ENCODE measurements around the gene CPM. TPM values are rescaled to one million over a fixed set of nuclear protein-coding genes. Genes with fewer than 3 reads are reported as not detected.
A peak's percentile ranks its signal among the peaks of the same experiment; 100 is the strongest.
"Not testable (repeated sequence)": the region's sequence is repeated elsewhere in the genome, so short reads cannot be mapped to it uniquely, and the experiment has no call there.

CPM gene
- total RNA-seq, 1 donor from 2014 or later, result 3.6 TPM

DNA sequence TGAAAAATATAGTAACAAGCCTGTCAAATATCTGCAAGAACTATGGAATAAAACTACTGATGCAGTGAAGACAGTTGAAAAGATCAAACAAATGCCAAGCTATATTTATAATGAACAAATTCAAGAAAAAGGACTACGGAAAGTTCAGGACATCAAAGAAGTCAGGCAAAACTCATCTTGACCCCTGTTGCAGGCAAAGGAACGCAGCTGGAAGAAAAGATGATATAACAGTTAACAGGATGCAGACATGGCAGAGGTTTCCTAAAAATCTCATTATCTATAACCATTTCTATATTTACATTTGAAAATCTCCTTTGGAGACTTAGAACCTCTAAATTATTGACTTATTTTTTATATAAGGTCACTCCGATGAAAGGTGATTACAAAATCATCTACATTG, 90.8 kb downstream of the CPM start:
- Mint-ChIP-seq H3K27me3 (ENCODE audit: unreplicated experiment) (no peaks in the 10 kb centered on the region), H3K4me3 (ENCODE audit: unreplicated experiment) (no peak overlapping the region), H3K27ac (ENCODE audit: unreplicated experiment) (no peak overlapping the region), H3K4me1 (ENCODE audit: unreplicated experiment) (peaks cover 6% of the 10 kb centered on the region), H3K9me3 (ENCODE audit: unreplicated experiment) (no peaks in the 10 kb centered on the region), H3K36me3 (ENCODE audit: low read depth, unreplicated experiment) (peaks cover 8% of the 10 kb centered on the region)
- DNase-seq (ENCODE audit: low spot score), result no peak
- TF ChIP-seq, protein P1, sequence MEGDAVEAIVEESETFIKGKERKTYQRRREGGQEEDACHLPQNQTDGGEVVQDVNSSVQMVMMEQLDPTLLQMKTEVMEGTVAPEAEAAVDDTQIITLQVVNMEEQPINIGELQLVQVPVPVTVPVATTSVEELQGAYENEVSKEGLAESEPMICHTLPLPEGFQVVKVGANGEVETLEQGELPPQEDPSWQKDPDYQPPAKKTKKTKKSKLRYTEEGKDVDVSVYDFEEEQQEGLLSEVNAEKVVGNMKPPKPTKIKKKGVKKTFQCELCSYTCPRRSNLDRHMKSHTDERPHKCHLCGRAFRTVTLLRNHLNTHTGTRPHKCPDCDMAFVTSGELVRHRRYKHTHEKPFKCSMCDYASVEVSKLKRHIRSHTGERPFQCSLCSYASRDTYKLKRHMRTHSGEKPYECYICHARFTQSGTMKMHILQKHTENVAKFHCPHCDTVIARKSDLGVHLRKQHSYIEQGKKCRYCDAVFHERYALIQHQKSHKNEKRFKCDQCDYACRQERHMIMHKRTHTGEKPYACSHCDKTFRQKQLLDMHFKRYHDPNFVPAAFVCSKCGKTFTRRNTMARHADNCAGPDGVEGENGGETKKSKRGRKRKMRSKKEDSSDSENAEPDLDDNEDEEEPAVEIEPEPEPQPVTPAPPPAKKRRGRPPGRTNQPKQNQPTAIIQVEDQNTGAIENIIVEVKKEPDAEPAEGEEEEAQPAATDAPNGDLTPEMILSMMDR (IDR thresholded peaks at IDR 0.05; ENCODE audit: unreplicated experiment), result no peak

DNA sequence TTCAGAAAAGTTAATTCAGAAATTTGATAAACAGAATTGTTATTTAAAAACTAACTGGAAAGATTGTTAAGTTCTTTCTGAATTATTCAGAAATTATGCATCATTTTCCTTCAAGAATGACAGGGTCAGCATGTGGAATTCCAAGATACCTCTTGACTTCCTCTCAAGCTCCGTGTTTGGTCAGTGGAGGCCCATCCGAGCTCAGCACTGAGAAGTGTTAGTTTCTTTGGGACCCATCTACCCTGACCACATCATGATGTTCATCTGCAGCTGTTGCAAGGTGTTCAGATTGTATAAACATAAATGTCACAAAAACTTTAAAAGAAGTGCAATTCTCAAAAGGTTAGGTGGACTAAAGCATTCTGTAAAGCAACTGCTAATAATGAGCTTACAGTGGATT, 91.3 kb downstream of the CPM start:
- no peaks in the 10 kb centered on the region for H3K9me3 Mint-ChIP-seq (ENCODE audit: unreplicated experiment)
- H3K36me3 Mint-ChIP-seq (ENCODE audit: low read depth, unreplicated experiment), result peaks cover 8% of the 10 kb centered on the region
- peaks cover 6% of the 10 kb centered on the region for H3K4me1 Mint-ChIP-seq (ENCODE audit: unreplicated experiment)
- H3K4me3 Mint-ChIP-seq (ENCODE audit: unreplicated experiment), result no peak overlapping the region
- TF ChIP-seq, protein P1 (IDR thresholded peaks at IDR 0.05; ENCODE audit: unreplicated experiment), result no peak
- no peak for DNase-seq (ENCODE audit: low spot score)
- no peak overlapping the region for H3K27ac Mint-ChIP-seq (ENCODE audit: unreplicated experiment)
- H3K27me3 Mint-ChIP-seq (ENCODE audit: unreplicated experiment), result no peaks in the 10 kb centered on the region

DNA sequence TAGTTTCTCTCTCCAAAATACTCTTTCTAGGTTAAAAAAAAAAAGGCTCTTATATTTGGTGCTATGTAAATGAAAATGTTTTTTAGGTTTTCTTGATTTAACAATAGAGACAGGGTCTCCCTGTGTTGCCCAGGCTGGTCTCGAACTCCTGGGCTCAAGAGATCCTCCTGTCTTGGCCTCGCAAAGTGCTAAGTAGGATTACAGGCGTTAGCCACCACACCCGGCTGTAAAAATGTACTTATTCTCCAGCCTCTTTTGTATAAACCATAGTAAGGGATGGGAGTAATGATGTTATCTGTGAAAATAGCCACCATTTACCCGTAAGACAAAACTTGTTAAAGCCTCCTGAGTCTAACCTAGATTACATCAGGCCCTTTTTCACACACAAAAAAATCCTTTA, 91.8 kb downstream of the CPM start:
- H3K4me1 Mint-ChIP-seq (ENCODE audit: unreplicated experiment); DNase-seq (ENCODE audit: low spot score); H3K27me3 Mint-ChIP-seq (ENCODE audit: unreplicated experiment); H3K4me3 Mint-ChIP-seq (ENCODE audit: unreplicated experiment); H3K27ac Mint-ChIP-seq (ENCODE audit: unreplicated experiment); H3K36me3 Mint-ChIP-seq (ENCODE audit: low read depth, unreplicated experiment); H3K9me3 Mint-ChIP-seq (ENCODE audit: unreplicated experiment): not testable (repeated sequence)

DNA sequence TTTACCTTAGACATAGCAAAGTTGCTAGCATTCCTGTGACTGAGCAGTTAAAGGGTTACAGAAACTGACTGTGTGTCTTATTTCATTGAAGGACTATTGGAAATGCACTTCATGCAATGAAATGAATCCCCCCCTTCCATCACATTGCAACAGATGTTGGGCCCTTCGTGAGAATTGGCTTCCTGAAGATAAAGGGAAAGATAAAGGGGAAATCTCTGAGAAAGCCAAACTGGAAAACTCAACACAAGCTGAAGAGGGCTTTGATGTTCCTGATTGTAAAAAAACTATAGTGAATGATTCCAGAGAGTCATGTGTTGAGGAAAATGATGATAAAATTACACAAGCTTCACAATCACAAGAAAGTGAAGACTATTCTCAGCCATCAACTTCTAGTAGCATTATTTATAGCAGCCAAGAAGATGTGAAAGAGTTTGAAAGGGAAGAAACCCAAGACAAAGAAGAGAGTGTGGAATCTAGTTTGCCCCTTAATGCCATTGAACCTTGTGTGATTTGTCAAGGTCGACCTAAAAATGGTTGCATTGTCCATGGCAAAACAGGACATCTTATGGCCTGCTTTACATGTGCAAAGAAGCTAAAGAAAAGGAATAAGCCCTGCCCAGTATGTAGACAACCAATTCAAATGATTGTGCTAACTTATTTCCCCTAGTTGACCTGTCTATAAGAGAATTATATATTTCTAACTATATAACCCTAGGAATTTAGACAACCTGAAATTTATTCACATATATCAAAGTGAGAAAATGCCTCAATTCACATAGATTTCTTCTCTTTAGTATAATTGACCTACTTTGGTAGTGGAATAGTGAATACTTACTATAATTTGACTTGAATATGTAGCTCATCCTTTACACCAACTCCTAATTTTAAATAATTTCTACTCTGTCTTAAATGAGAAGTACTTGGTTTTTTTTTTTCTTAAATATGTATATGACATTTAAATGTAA, 93.5 kb downstream of the CPM start:
- no peak overlapping the region for H3K27ac Mint-ChIP-seq (ENCODE audit: unreplicated experiment)
- peaks cover 9% of the 10 kb centered on the region for H3K4me1 Mint-ChIP-seq (ENCODE audit: unreplicated experiment)
- H3K4me3 Mint-ChIP-seq (ENCODE audit: unreplicated experiment), result peak overlapping the region; percentile 4
- no peaks in the 10 kb centered on the region for H3K27me3 Mint-ChIP-seq (ENCODE audit: unreplicated experiment)
- TF ChIP-seq, protein P1 (IDR thresholded peaks at IDR 0.05; ENCODE audit: unreplicated experiment), result no peak
- DNase-seq (ENCODE audit: low spot score), result no peak
- H3K36me3 Mint-ChIP-seq (ENCODE audit: low read depth, unreplicated experiment), result peaks cover 15% of the 10 kb centered on the region
- H3K9me3 Mint-ChIP-seq (ENCODE audit: unreplicated experiment), result no peaks in the 10 kb centered on the region

DNA sequence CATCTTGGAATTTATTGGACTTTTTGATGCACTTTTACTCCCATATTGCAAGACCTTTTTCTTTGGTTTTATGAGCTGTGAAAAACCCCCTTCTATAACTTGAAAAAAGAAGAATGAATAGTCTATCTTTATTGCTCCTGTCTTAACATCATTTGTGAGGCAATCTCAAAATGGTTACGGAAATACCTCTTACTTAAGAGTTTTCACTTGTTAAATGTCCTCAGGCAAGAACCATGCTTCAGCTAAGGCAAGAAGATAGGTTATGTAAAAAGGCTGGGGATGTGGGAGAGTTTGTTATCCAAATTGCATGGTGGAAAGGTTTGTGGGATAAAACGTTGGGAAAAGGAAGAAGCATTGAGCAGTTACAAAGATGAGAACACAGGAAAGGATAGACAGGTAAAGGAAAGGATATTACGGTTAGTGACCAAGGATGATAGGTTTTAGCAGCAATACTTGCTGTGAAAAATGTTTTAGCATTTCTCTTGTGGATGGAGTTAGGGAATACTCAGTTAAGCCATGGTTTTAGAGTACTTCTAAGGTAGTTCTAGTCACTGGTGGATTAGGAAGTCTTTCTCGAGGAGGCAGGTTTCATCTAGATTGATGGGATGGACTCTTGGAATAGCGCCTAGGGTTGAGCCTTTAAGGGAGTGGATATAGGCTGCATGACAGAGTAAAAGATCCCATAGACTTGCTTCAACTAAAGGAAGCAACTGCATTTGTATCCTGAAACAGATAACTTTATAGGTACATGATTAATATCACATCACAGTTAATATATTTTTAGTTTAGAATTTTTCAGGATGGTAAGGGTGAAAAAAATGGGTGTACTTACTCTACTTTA, 94.7 kb downstream of the CPM start:
- TF ChIP-seq, protein P1 (IDR thresholded peaks at IDR 0.05; ENCODE audit: unreplicated experiment), result no peak
- DNase-seq (ENCODE audit: low spot score), result no peak
- Mint-ChIP-seq H3K4me3 (ENCODE audit: unreplicated experiment) (no peak overlapping the region), H3K4me1 (ENCODE audit: unreplicated experiment) (peaks cover 9% of the 10 kb centered on the region), H3K36me3 (ENCODE audit: low read depth, unreplicated experiment) (peaks cover 11% of the 10 kb centered on the region), H3K27ac (ENCODE audit: unreplicated experiment) (no peak overlapping the region), H3K9me3 (ENCODE audit: unreplicated experiment) (no peaks in the 10 kb centered on the region), H3K27me3 (ENCODE audit: unreplicated experiment) (no peaks in the 10 kb centered on the region)
